OCI-LY7 (cell line): ENCODE measurements around the gene PGBD1. TPM values are rescaled to one million over a fixed set of nuclear protein-coding genes. Genes with fewer than 3 reads are reported as not detected.

Experiments used
- BruUV-seq: library from RNA; stranded (reverse); fragments of 400-500 nt; replicated peaks from 2 replicates; lab custom pipeline; 2021; lab: Mats Ljungman, UMichigan
- CTCF ChIA-PET: fragments of 300-600 bp; sonication (Branson Sonifier 250); formaldehyde crosslinking; loops from one replicate; lab custom pipeline; 2022; ENCODE audit warnings: antibody characterized with exemption; ENCODE audit not compliant: unreplicated experiment; lab: Charles Lee
- POLR2A ChIA-PET: fragments of 300-600 bp; sonication (Branson Sonifier 250); formaldehyde crosslinking; loops from one replicate; lab custom pipeline; 2022; ENCODE audit warnings: antibody characterized with exemption; lab: Charles Lee
- DNase-seq: peaks from one replicate; pipeline ENCODE4 v3.0.0-alpha.2; 2015; ENCODE audit warnings: low spot score
- H2AFZ ChIP-seq: fragments of 200-600 bp; sonication (generic), shearing (Covaris generic); 2 replicates; pipeline ENCODE4 v1.6.1; 2014; ENCODE audit warnings: mild to moderate bottlenecking, antibody characterized with exemption, low read length, moderate library complexity
- H3K27ac ChIP-seq: fragments of 200-600 bp; sonication (generic); 2 replicates; pipeline ENCODE4 v1.5.1; 2014; ENCODE audit warnings: mixed run types, low read depth, mild to moderate bottlenecking, moderate library complexity, low read length, inconsistent platforms; ENCODE audit not compliant: poor library complexity, severe bottlenecking
- H3K36me3 ChIP-seq: fragments of 200-600 bp; sonication (generic); 2 replicates; pipeline ENCODE4 v1.6.1; 2014; ENCODE audit warnings: mild to moderate bottlenecking, antibody characterized with exemption, low read length, moderate library complexity, mixed read lengths; ENCODE audit not compliant: insufficient read depth
- H3K4me1 ChIP-seq: fragments of 200-600 bp; sonication (generic); 2 replicates; pipeline ENCODE4 v1.5.1; 2014; ENCODE audit warnings: mild to moderate bottlenecking, low read length; ENCODE audit not compliant: insufficient read depth, poor library complexity, severe bottlenecking
- H3K4me2 ChIP-seq: fragments of 200-600 bp; sonication (generic); 2 replicates; pipeline ENCODE4 v1.6.1; 2014; ENCODE audit warnings: mild to moderate bottlenecking, low read length
- H3K4me3 ChIP-seq: fragments of 200-600 bp; sonication (generic); 2 replicates; pipeline ENCODE4 v1.5.1; 2014; ENCODE audit warnings: mild to moderate bottlenecking, low read depth, low read length; ENCODE audit not compliant: poor library complexity, severe bottlenecking
- H3K79me2 ChIP-seq: fragments of 200-600 bp; sonication (generic); 2 replicates; pipeline ENCODE4 v1.6.1; 2016; ENCODE audit warnings: low read depth, mild to moderate bottlenecking, low read length, moderate library complexity, mixed read lengths; ENCODE audit not compliant: insufficient read depth
- H3K9me2 ChIP-seq: fragments of 200-600 bp; sonication (generic); 2 replicates; pipeline ENCODE4 v1.6.1; 2016; ENCODE audit warnings: mild to moderate bottlenecking, low read length, mixed read lengths; ENCODE audit not compliant: insufficient read depth
- H3K9me3 ChIP-seq: fragments of 200-600 bp; sonication (generic); 2 replicates; pipeline ENCODE4 v1.6.1; 2014; ENCODE audit warnings: mild to moderate bottlenecking, mixed run types, low read length, mixed read lengths
- H4K20me1 ChIP-seq: fragments of 200-600 bp; sonication (generic); 2 replicates; pipeline ENCODE4 v1.6.1; 2014; ENCODE audit warnings: mild to moderate bottlenecking, antibody characterized with exemption, low read length, moderate library complexity, mixed read lengths; ENCODE audit not compliant: insufficient read depth
- EZH2phosphoT487 ChIP-seq: fragments of 200-600 bp; sonication (generic); IDR thresholded peaks from 2 replicates; pipeline ENCODE4 v1.6.1; 2018; ENCODE audit warnings: low read depth, borderline replicate concordance, mild to moderate bottlenecking, mixed run types, antibody characterized with exemption, low read length, moderate library complexity, mixed read lengths
- intact Hi-C: fragments of 100-400 bp; cut with micrococcal nuclease; formaldehyde crosslinking; loops from one replicate; pipeline ENCODE4 v1.10.0; 2022; ENCODE audit not compliant: unreplicated experiment
- total RNA-seq, 2 experiments: library from RNA; depleted of rRNA in 1 of 2; stranded (reverse); fragments of >200 nt in 1 of 2; shearing (Covaris generic) in 1 of 2; gene quantifications; 2 replicates each; pipeline ENCODE4 v1.2.3, GENCODE V29; 2014 to 2022
- TF ChIP-seq, protein P1 (sequence below): fragments of 200-600 bp; sonication (generic); conservative IDR thresholded peaks from 2 replicates; pipeline ENCODE4 v1.5.1; 2014; ENCODE audit warnings: mild to moderate bottlenecking, antibody characterized with exemption, low read length, moderate library complexity, mixed read lengths

PGBD1 gene
- total RNA-seq, 2 experiments from 2014 or later = 1.6 to 3.3 TPM

GRCh38 chr6:28250747-28251146 lies 30.6 kb upstream of the PGBD1 start:
- no peak for TF ChIP-seq EZH2phosphoT487
- TF ChIP-seq, protein P1, sequence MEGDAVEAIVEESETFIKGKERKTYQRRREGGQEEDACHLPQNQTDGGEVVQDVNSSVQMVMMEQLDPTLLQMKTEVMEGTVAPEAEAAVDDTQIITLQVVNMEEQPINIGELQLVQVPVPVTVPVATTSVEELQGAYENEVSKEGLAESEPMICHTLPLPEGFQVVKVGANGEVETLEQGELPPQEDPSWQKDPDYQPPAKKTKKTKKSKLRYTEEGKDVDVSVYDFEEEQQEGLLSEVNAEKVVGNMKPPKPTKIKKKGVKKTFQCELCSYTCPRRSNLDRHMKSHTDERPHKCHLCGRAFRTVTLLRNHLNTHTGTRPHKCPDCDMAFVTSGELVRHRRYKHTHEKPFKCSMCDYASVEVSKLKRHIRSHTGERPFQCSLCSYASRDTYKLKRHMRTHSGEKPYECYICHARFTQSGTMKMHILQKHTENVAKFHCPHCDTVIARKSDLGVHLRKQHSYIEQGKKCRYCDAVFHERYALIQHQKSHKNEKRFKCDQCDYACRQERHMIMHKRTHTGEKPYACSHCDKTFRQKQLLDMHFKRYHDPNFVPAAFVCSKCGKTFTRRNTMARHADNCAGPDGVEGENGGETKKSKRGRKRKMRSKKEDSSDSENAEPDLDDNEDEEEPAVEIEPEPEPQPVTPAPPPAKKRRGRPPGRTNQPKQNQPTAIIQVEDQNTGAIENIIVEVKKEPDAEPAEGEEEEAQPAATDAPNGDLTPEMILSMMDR = no peak
- no peaks in the 10 kb centered on the region for H3K9me2 ChIP-seq
- peaks cover 4% of the 10 kb centered on the region; the same call in 1 of the 2 replicates for H3K9me3 ChIP-seq
- peaks cover 16% of the 10 kb centered on the region for H3K79me2 ChIP-seq
- ChIA-PET POLR2A (interaction anchor here (0.7 to 1.4 kb wide), 4 partner anchors 21 to 119 kb away, joined by 3 to 4 read pairs (median 4); partner anchors contain the start of gene PGBD1), CTCF (no interaction called here)
- no TSS peak for BruUV-seq
- DNase-seq = no peak
- no peak overlapping the region for H2AFZ ChIP-seq
- peak overlapping the region; percentile 99 for H3K4me3 ChIP-seq
- 0 out of 2 replicates have a peak, but pooled peaks cover 4% of the 10 kb centered on the region for H4K20me1 ChIP-seq
- peaks cover 21% of the 10 kb centered on the region for H3K4me1 ChIP-seq
- H3K36me3 ChIP-seq = peaks cover 36% of the 10 kb centered on the region
- peak overlapping the region; percentile 83 for H3K4me2 ChIP-seq
- no peak overlapping the region for H3K27ac ChIP-seq
- intact Hi-C loops = loop anchor here (5.0 kb wide), 1 partner anchor 102 kb away; no protein-coding TSS in a partner anchor

DNA sequence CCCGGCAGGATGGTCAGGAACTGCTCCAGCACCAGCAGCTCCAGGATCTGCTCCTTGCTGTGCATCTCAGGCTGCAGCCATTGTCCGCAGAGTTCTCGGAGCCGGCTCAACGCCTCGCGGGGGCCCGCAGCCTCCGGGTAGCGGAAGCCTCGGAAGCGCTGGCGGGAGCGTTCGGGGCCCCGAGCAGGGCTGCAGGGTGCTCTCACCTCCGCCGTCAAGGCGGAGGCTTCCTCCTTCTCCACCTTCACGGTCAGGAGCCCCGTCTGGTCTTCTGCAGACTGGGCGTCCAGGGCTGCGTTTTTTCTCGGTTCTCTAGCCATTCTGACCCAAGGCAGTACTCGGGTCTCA lies 29.7 kb upstream of the PGBD1 start:
- CTCF ChIA-PET = interaction anchor here (1.2 kb wide), 1 partner anchor 110 kb away, joined by 7 read pairs; the partner anchor contains the start of gene ZKSCAN8

More for the DNA sequence above, 29.7 kb upstream of the PGBD1 start:
- peak overlapping the region; percentile 99 for H3K4me3 ChIP-seq
- H3K36me3 ChIP-seq = peaks cover 27% of the 10 kb centered on the region
- peak overlapping the region; percentile 47 for H3K27ac ChIP-seq
- 0 out of 2 replicates have a peak, but pooled peaks cover 4% of the 10 kb centered on the region for H4K20me1 ChIP-seq
- POLR2A ChIA-PET = interaction anchor here (0.6 to 3.0 kb wide), 5 partner anchors 15 to 114 kb away, joined by 3 to 24 read pairs (median 9); partner anchors contain the start of genes ZKSCAN8 and ZSCAN26
- H3K79me2 ChIP-seq = peaks cover 16% of the 10 kb centered on the region
- peak overlapping the region; percentile 83 for H3K4me2 ChIP-seq
- peak; percentile 65 for DNase-seq
- H2AFZ ChIP-seq = peak overlapping the region; percentile 98
- TSS peak; percentile 54 for BruUV-seq
- H3K9me2 ChIP-seq = no peaks in the 10 kb centered on the region
- H3K4me1 ChIP-seq = peaks cover 21% of the 10 kb centered on the region
- intact Hi-C loops = loop anchor here (1.0 to 5.0 kb wide), 6 partner anchors 15 to 147 kb away; partner anchors contain the start of genes PGBD1, ZKSCAN8, ZSCAN12 and ZSCAN26
- H3K9me3 ChIP-seq = peaks cover 4% of the 10 kb centered on the region; the same call in 1 of the 2 replicates
- TF ChIP-seq EZH2phosphoT487 = no peak
- TF ChIP-seq, protein P1 = no peak
